IMR-90 (cell line): ENCODE data around the gene PRLR. TPM values are rescaled to one million over a fixed set of nuclear protein-coding genes. Genes with fewer than 3 reads are reported as not detected.
A peak's percentile ranks its signal among the peaks of the same experiment; 100 is the strongest.

Source experiments
- ATAC-seq: fragments of 200-7000 bp; cut with Tn5 transposase; 2 replicates; pipeline ENCODE4 v1.9.1; 2020; ENCODE audit warnings: low read depth, mild to moderate bottlenecking, moderate library complexity
- BruUV-seq: library from RNA; stranded (reverse); fragments of 400-500 nt; replicated peaks from 2 replicates; lab custom pipeline; 2021; lab: Mats Ljungman, UMichigan
- CTCF ChIA-PET: fragments of 300-600 bp; formaldehyde crosslinking; extraction: SDS; loops from one replicate; lab custom pipeline; 2021; ENCODE audit warnings: antibody characterized with exemption; lab: Yijun Ruan, JAX
- POLR2A ChIA-PET: fragments of 300-600 bp; sonication (Branson Sonifier 250); formaldehyde crosslinking; loops from one replicate; lab custom pipeline; 2022; ENCODE audit warnings: antibody characterized with exemption; ENCODE audit not compliant: unreplicated experiment; lab: Charles Lee
- DNase-seq: peaks from one replicate; pipeline ENCODE4 v3.0.0; 2013
- H2AFZ ChIP-seq: replicated peaks from 2 replicates; pipeline ENCODE3; 2013; ENCODE audit warnings: low read length, mild to moderate bottlenecking; ENCODE audit not compliant: poor library complexity
- H2AK5ac ChIP-seq: 2 replicates; pipeline ENCODE4 v1.6.1; 2013; ENCODE audit warnings: low read depth, low read length, inconsistent platforms
- H2AK9ac ChIP-seq: replicated peaks from 2 replicates; pipeline ENCODE3; 2013; ENCODE audit warnings: mild to moderate bottlenecking, low read depth, low read length, moderate library complexity; ENCODE audit not compliant: poor library complexity
- H2BK120ac ChIP-seq: 2 replicates; pipeline ENCODE4 v1.6.1; 2013; ENCODE audit warnings: low read depth, low read length, inconsistent platforms
- H2BK15ac ChIP-seq: 3 replicates; pipeline ENCODE4 v1.6.1; 2013; ENCODE audit warnings: low read depth, low read length, inconsistent platforms
- H2BK20ac ChIP-seq: 2 replicates; pipeline ENCODE4 v1.6.1; 2013; ENCODE audit warnings: low read depth, mild to moderate bottlenecking, inconsistent platforms, low read length, moderate library complexity
- H2BK5ac ChIP-seq: 2 replicates; pipeline ENCODE4 v1.6.1; 2013; ENCODE audit warnings: mild to moderate bottlenecking, low read depth, low read length, inconsistent platforms; ENCODE audit not compliant: poor library complexity, severe bottlenecking
- H3K14ac ChIP-seq: replicated peaks from 2 replicates; pipeline ENCODE4 v1.6.1; 2013; ENCODE audit warnings: low read depth, low read length, inconsistent platforms
- H3K18ac ChIP-seq: 2 replicates; pipeline ENCODE4 v1.6.1; 2013; ENCODE audit warnings: low read depth, low read length, control low read depth
- H3K23ac ChIP-seq: 2 replicates; pipeline ENCODE4 v1.6.1; 2013; ENCODE audit warnings: low read depth, low read length, inconsistent platforms
- H3K27ac ChIP-seq: 2 replicates; pipeline ENCODE4 v1.5.1; 2013; ENCODE audit warnings: mild to moderate bottlenecking, control low read depth, low read length; ENCODE audit not compliant: insufficient read depth
- H3K27me3 ChIP-seq: 2 replicates; pipeline ENCODE4 v1.6.1; 2013; ENCODE audit warnings: low read length; ENCODE audit not compliant: control insufficient read depth, insufficient read depth
- H3K36me3 ChIP-seq: 2 replicates; pipeline ENCODE4 v1.6.1; 2013; ENCODE audit warnings: low read length, mixed read lengths; ENCODE audit not compliant: control insufficient read depth, insufficient read depth
- H3K4ac ChIP-seq: 2 replicates; pipeline ENCODE4 v1.6.1; 2013; ENCODE audit warnings: low read depth, low read length, inconsistent platforms
- H3K4me1 ChIP-seq: 2 replicates; pipeline ENCODE4 v1.6.1; 2013; ENCODE audit warnings: low read length, mixed read lengths; ENCODE audit not compliant: control insufficient read depth, insufficient read depth
- H3K4me2 ChIP-seq: 2 replicates; pipeline ENCODE4 v1.6.1; 2013; ENCODE audit warnings: low read depth, mild to moderate bottlenecking, control low read depth, low read length, moderate library complexity
- H3K4me3 ChIP-seq: 2 replicates; pipeline ENCODE4 v1.5.1; 2013; ENCODE audit warnings: low read depth, mild to moderate bottlenecking, control low read depth, low read length, moderate library complexity; ENCODE audit not compliant: insufficient read depth
- H3K56ac ChIP-seq: 2 replicates; pipeline ENCODE4 v1.6.1; 2013; ENCODE audit warnings: low read length, inconsistent platforms; ENCODE audit not compliant: insufficient read depth; ENCODE audit errors: extremely low read depth
- H3K79me1 ChIP-seq, 2 experiments: 2 replicates each; pipeline ENCODE4 v1.6.1; 2013; ENCODE audit warnings: low read length in 2 of 2, inconsistent platforms in 1 of 2, low read depth in 1 of 2
- H3K9ac ChIP-seq: 2 replicates; pipeline ENCODE4 v1.6.1; 2013; ENCODE audit warnings: low read depth, low read length, control low read depth
- H3K9me1 ChIP-seq: 2 replicates; pipeline ENCODE4 v1.6.1; 2013; ENCODE audit warnings: low read length, inconsistent platforms; ENCODE audit not compliant: insufficient read depth
- H3K9me3 ChIP-seq: 2 replicates; pipeline ENCODE4 v1.6.1; 2013; ENCODE audit warnings: low read length; ENCODE audit not compliant: control insufficient read depth, insufficient read depth
- H4K20me1 ChIP-seq: 2 replicates; pipeline ENCODE4 v1.6.1; 2013; ENCODE audit warnings: low read length, inconsistent platforms; ENCODE audit not compliant: insufficient read depth
- H4K5ac ChIP-seq: 2 replicates; pipeline ENCODE4 v1.6.1; 2013; ENCODE audit warnings: mild to moderate bottlenecking, low read depth, low read length, control low read depth
- H4K8ac ChIP-seq, 2 experiments: 2 replicates each; pipeline ENCODE4 v1.6.1; 2013; ENCODE audit warnings: low read depth in 2 of 2, low read length in 2 of 2, control low read depth in 1 of 2, inconsistent platforms in 1 of 2
- H4K91ac ChIP-seq: 2 replicates; pipeline ENCODE4 v1.6.1; 2013; ENCODE audit warnings: low read depth, low read length, inconsistent platforms; ENCODE audit not compliant: insufficient read depth
- CEBPB ChIP-seq: IDR thresholded peaks from 2 replicates; pipeline ENCODE4 v1.6.1; 2012; ENCODE audit warnings: low read depth, low read length, improper control_type of control experiment
- CHD1 ChIP-seq: IDR thresholded peaks from 2 replicates; pipeline ENCODE4 v1.6.1; 2012; ENCODE audit warnings: low read depth, low read length, improper control_type of control experiment
- MAFK ChIP-seq: IDR thresholded peaks from 2 replicates; pipeline ENCODE4 v1.6.1; 2012; ENCODE audit warnings: low read depth, low read length, improper control_type of control experiment
- MAZ ChIP-seq: IDR thresholded peaks from 2 replicates; pipeline ENCODE4 v1.6.1; 2012; ENCODE audit warnings: low read depth, mild to moderate bottlenecking, low read length, improper control_type of control experiment, moderate library complexity, borderline replicate concordance
- MXI1 ChIP-seq: IDR thresholded peaks from 2 replicates; pipeline ENCODE4 v1.6.1; 2012; ENCODE audit warnings: low read depth, mild to moderate bottlenecking, low read length, moderate library complexity, borderline replicate concordance
- NFE2L2 ChIP-seq: fragments of 150-350 bp; IDR thresholded peaks from 2 replicates; pipeline ENCODE4 v1.6.1; 2016; ENCODE audit warnings: low read depth, mild to moderate bottlenecking, low read length
- POLR2A ChIP-seq: IDR thresholded peaks from 2 replicates; pipeline ENCODE4 v1.6.1; 2012; ENCODE audit warnings: mild to moderate bottlenecking, low read depth, low read length
- WGBS, 2 experiments: methylation state at CpG; one replicate each; pipeline versions ENCODE4 v1.1.5 to v1.1.7; 2013; ENCODE audit warnings: missing lambda C conversion rate in 2 of 2; ENCODE audit not compliant: insufficient read length in 1 of 2; ENCODE audit errors: extremely low coverage in 2 of 2; 5-methylcytosine and 5-hydroxymethylcytosine counted together
- dilution Hi-C: fragments of 300-500 bp; cut with HindIII; formaldehyde crosslinking; loops from one replicate; pipeline ENCODE4 v1.14.3; 2018; ENCODE audit warnings: low sequenced_read_pairs; ENCODE audit not compliant: unreplicated experiment
- in situ Hi-C: fragments of 300-500 bp; cut with MboI; formaldehyde crosslinking; loops from 3 replicates; pipeline ENCODE4 v1.14.3; 2019; ENCODE audit warnings: low sequenced_read_pairs, inconsistent platforms, mixed read lengths
- intact Hi-C: fragments of 100-400 bp; cut with micrococcal nuclease; formaldehyde crosslinking; loops from 2 replicates; pipeline ENCODE4 v1.10.0; 2022
- polyA plus RNA-seq, 3 experiments: library from polyadenylated mRNA; depleted of rRNA; stranded (reverse); fragments of >200 nt; gene quantifications; 2 replicates each; pipeline ENCODE4 v1.2.3, GENCODE V29; 2012; ENCODE audit warnings: low replicate concordance in 1 of 3
- total RNA-seq: library from RNA; depleted of rRNA; stranded (reverse); fragments of >200 nt; gene quantifications from 2 replicates; pipeline ENCODE4 v1.2.3, GENCODE V29; 2012
- TF ChIP-seq, protein P1 (sequence below): fragments of 150-350 bp; IDR thresholded peaks from 2 replicates; pipeline ENCODE4 v1.6.1; 2017; ENCODE audit warnings: mild to moderate bottlenecking, antibody characterized with exemption, low read length, low read depth
- TF ChIP-seq, protein P2 (sequence below): fragments of 150-350 bp; IDR thresholded peaks from 2 replicates; pipeline ENCODE4 v1.6.1; 2016; ENCODE audit warnings: low read depth, mild to moderate bottlenecking, low read length, moderate library complexity, borderline replicate concordance

PRLR gene
- total and polyA plus RNA-seq, 2 of the 4 experiments (the other 2 are of a cell fraction) = 0.24 to 0.54 TPM

DNA sequence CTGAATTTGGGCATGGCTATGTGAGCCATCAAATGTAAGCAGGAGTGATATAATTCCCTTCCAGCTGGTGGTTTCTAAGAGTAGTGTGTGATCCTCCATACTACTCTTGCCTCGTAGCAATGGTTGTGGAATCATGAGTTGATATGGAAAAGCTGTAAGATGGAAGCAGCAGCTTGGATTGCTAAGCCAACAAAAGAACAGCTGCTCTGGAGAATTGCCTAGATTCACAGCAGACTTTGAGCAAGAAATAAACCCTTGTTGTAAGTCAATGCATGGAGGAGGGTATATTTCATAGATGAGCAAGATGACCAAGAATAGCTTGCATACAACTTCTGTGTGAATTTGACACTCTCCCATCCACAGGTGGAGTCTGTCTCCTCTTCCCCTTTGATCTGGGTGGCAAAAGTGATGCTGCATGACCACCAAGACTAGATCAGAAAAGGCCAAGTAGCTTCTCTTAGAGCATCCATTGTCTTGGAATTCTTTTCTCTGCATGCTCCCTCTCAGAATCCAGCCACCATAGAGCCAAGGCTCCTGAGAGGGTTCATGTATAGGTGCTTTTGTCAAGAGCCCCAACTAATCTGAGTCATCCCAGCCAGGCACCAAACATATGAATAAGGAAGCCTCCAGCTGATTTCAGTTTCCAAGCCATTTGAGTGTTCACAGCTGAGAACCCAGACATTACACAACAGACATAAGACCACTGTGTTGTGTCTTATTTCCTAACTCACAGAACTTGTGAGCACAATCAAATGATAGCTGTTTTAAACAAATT lies 79.0 kb downstream of the PRLR start:
- ATAC-seq (no peak), DNase-seq (peak; percentile 9)
- TF ChIP-seq MXI1 (no peak), MAFK (no peak), POLR2A (no peak), CEBPB (no peak), NFE2L2 (no peak), CHD1 (no peak), MAZ (no peak)
- TF ChIP-seq, protein P1, sequence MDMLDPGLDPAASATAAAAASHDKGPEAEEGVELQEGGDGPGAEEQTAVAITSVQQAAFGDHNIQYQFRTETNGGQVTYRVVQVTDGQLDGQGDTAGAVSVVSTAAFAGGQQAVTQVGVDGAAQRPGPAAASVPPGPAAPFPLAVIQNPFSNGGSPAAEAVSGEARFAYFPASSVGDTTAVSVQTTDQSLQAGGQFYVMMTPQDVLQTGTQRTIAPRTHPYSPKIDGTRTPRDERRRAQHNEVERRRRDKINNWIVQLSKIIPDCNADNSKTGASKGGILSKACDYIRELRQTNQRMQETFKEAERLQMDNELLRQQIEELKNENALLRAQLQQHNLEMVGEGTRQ = no peak
- TF ChIP-seq, protein P2, sequence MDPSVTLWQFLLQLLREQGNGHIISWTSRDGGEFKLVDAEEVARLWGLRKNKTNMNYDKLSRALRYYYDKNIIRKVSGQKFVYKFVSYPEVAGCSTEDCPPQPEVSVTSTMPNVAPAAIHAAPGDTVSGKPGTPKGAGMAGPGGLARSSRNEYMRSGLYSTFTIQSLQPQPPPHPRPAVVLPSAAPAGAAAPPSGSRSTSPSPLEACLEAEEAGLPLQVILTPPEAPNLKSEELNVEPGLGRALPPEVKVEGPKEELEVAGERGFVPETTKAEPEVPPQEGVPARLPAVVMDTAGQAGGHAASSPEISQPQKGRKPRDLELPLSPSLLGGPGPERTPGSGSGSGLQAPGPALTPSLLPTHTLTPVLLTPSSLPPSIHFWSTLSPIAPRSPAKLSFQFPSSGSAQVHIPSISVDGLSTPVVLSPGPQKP = no peak
- Histone ChIP-seq H3K36me3 (no peaks in the 10 kb centered on the region), H2AK5ac (no peak overlapping the region), H3K9ac (no peak overlapping the region), H4K5ac (no peak overlapping the region), H3K4ac (no peak overlapping the region), H4K8ac (no peak overlapping the region), H3K4me2 (no peak overlapping the region), H3K56ac (no peak overlapping the region), H2BK15ac (no peak overlapping the region), H2AK9ac (no peak overlapping the region), H3K4me3 (no peak overlapping the region), H4K20me1 (no peaks in the 10 kb centered on the region), H3K27me3 (peaks cover 3% of the 10 kb centered on the region), H3K27ac (no peak overlapping the region), H2AFZ (no peak overlapping the region), H2BK120ac (no peak overlapping the region), H3K9me1 (no peaks in the 10 kb centered on the region), H3K14ac (no peak overlapping the region), H2BK20ac (no peak overlapping the region), H3K79me1 (no peaks in the 10 kb centered on the region), H2BK5ac (no peak overlapping the region), H3K9me3 (no peaks in the 10 kb centered on the region), H4K91ac (no peak overlapping the region), H3K18ac (no peak overlapping the region), H3K23ac (no peak overlapping the region), H3K4me1 (no peaks in the 10 kb centered on the region)
- BruUV-seq = no TSS peak
- intact Hi-C loops (no loop called here), dilution Hi-C loops (no loop called here), in situ Hi-C loops (no loop called here)
- ChIA-PET CTCF (interaction anchor here (0.7 kb wide), 1 partner anchor 33 kb away, joined by 3 read pairs; no protein-coding TSS in a partner anchor), POLR2A (no interaction called here)
- no CpG with 5 or more reads among the region's 1 CpG for WGBS, 2 experiments
